SK-N-SH (cell line): ENCODE measurements around the gene STRA8.

Source experiments
- CHD2 ChIP-seq: fragments of 150-350 bp; IDR thresholded peaks from 2 replicates; pipeline ENCODE4 v1.6.1; 2018; ENCODE audit warnings: low read length; ENCODE audit not compliant: partially characterized antibody
- EP300 ChIP-seq, 2 experiments: IDR thresholded peaks; 2 replicates each; pipeline versions ENCODE4 v1.4.0 to v1.6.1; 2012; ENCODE audit warnings: borderline replicate concordance in 1 of 2, low read depth in 1 of 2, low read length in 1 of 2
- FOXM1 ChIP-seq: IDR thresholded peaks from 2 replicates; pipeline ENCODE4 v1.4.0; 2012; ENCODE audit warnings: low read depth, mild to moderate bottlenecking
- GATA2 ChIP-seq: sonication (generic); formaldehyde crosslinking; IDR thresholded peaks from 2 replicates; pipeline ENCODE4 v1.5.0; 2020; ENCODE audit warnings: mild to moderate bottlenecking, missing genetic modification reagents
- JUND ChIP-seq: IDR thresholded peaks from 2 replicates; pipeline ENCODE4 v1.4.0; 2012
- MEF2A ChIP-seq: IDR thresholded peaks from 2 replicates; pipeline ENCODE4 v1.4.0; 2012; ENCODE audit warnings: low read depth, borderline replicate concordance
- NFIC ChIP-seq: IDR thresholded peaks from 2 replicates; pipeline ENCODE4 v1.4.0; 2012; ENCODE audit warnings: borderline replicate concordance
- RCOR1 ChIP-seq: fragments of 150-350 bp; IDR thresholded peaks from 2 replicates; pipeline ENCODE4 v1.6.1; 2017; ENCODE audit warnings: antibody characterized with exemption, low read length
- RXRA ChIP-seq: IDR thresholded peaks from 2 replicates; pipeline ENCODE4 v1.4.0; 2012; ENCODE audit warnings: low read depth, mild to moderate bottlenecking, borderline replicate concordance
- TAF1 ChIP-seq: IDR thresholded peaks from 2 replicates; pipeline ENCODE4 v1.6.1; 2012; ENCODE audit warnings: low read depth, mild to moderate bottlenecking, low read length, moderate library complexity, borderline replicate concordance
- TEAD4 ChIP-seq: IDR thresholded peaks from 2 replicates; pipeline ENCODE4 v1.4.0; 2012; ENCODE audit warnings: mild to moderate bottlenecking, borderline replicate concordance; ENCODE audit not compliant: insufficient read depth
- TF ChIP-seq, protein P1 (sequence below): fragments of 200-600 bp; sonication (generic); IDR thresholded peaks from 2 replicates; pipeline ENCODE4 v1.6.1; 2017; ENCODE audit warnings: antibody characterized with exemption, mild to moderate bottlenecking, moderate library complexity
- TF ChIP-seq, protein P2 (sequence below): IDR thresholded peaks from 2 replicates; pipeline ENCODE4 v1.4.0; 2012; ENCODE audit warnings: low read depth
- TF ChIP-seq, protein P3 (sequence below): IDR thresholded peaks from 2 replicates; pipeline ENCODE4 v1.6.1; 2012; ENCODE audit warnings: mild to moderate bottlenecking, low read depth, low read length, moderate library complexity

DNA sequence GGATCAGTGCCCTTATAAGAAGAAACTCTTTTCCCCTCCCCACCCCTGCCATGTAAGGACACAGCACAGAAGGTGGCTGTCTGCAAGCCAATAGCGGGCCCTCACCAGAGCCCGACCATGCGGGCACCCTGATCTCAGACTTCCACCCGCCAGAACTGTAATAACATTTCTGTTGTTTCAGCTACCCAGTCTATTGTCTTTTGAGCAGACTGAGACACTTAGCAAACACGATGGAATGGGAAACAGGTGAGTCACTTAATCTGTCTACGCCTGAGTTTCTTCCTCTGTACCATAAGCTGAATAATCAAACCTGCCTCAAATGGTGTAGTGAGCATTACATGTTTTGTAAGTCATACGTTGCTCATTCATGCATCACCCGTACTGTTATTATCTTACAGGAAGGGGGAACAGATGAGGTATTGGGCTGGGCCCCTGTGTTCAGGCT is 58.2 kb downstream of the STRA8 start:
- TF ChIP-seq, protein P1, sequence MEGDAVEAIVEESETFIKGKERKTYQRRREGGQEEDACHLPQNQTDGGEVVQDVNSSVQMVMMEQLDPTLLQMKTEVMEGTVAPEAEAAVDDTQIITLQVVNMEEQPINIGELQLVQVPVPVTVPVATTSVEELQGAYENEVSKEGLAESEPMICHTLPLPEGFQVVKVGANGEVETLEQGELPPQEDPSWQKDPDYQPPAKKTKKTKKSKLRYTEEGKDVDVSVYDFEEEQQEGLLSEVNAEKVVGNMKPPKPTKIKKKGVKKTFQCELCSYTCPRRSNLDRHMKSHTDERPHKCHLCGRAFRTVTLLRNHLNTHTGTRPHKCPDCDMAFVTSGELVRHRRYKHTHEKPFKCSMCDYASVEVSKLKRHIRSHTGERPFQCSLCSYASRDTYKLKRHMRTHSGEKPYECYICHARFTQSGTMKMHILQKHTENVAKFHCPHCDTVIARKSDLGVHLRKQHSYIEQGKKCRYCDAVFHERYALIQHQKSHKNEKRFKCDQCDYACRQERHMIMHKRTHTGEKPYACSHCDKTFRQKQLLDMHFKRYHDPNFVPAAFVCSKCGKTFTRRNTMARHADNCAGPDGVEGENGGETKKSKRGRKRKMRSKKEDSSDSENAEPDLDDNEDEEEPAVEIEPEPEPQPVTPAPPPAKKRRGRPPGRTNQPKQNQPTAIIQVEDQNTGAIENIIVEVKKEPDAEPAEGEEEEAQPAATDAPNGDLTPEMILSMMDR, result no peak
- TF ChIP-seq GATA2 (no peak), RCOR1 (no peak), FOXM1 (no peak), EP300 (IDR thresholded peaks at IDR 0.05; ENCODE audit: borderline replicate concordance in 1 of 2, low read depth in 1 of 2, low read length in 1 of 2) (no peak), NFIC (no peak), TEAD4 (no peak), RXRA (no peak), MEF2A (no peak), TAF1 (no peak), JUND (no peak), CHD2 (no peak)
- TF ChIP-seq, protein P2, sequence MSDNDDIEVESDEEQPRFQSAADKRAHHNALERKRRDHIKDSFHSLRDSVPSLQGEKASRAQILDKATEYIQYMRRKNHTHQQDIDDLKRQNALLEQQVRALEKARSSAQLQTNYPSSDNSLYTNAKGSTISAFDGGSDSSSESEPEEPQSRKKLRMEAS, result no peak
- TF ChIP-seq, protein P3, sequence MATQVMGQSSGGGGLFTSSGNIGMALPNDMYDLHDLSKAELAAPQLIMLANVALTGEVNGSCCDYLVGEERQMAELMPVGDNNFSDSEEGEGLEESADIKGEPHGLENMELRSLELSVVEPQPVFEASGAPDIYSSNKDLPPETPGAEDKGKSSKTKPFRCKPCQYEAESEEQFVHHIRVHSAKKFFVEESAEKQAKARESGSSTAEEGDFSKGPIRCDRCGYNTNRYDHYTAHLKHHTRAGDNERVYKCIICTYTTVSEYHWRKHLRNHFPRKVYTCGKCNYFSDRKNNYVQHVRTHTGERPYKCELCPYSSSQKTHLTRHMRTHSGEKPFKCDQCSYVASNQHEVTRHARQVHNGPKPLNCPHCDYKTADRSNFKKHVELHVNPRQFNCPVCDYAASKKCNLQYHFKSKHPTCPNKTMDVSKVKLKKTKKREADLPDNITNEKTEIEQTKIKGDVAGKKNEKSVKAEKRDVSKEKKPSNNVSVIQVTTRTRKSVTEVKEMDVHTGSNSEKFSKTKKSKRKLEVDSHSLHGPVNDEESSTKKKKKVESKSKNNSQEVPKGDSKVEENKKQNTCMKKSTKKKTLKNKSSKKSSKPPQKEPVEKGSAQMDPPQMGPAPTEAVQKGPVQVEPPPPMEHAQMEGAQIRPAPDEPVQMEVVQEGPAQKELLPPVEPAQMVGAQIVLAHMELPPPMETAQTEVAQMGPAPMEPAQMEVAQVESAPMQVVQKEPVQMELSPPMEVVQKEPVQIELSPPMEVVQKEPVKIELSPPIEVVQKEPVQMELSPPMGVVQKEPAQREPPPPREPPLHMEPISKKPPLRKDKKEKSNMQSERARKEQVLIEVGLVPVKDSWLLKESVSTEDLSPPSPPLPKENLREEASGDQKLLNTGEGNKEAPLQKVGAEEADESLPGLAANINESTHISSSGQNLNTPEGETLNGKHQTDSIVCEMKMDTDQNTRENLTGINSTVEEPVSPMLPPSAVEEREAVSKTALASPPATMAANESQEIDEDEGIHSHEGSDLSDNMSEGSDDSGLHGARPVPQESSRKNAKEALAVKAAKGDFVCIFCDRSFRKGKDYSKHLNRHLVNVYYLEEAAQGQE, result no peak
